Measurements from ENCODE around the gene KIF19.

The KIF19 gene

GRCh38 chr17:74340470-74341023 lies 14.5 kb downstream of the KIF19 start:
- TF ChIP-seq, protein P1, sequence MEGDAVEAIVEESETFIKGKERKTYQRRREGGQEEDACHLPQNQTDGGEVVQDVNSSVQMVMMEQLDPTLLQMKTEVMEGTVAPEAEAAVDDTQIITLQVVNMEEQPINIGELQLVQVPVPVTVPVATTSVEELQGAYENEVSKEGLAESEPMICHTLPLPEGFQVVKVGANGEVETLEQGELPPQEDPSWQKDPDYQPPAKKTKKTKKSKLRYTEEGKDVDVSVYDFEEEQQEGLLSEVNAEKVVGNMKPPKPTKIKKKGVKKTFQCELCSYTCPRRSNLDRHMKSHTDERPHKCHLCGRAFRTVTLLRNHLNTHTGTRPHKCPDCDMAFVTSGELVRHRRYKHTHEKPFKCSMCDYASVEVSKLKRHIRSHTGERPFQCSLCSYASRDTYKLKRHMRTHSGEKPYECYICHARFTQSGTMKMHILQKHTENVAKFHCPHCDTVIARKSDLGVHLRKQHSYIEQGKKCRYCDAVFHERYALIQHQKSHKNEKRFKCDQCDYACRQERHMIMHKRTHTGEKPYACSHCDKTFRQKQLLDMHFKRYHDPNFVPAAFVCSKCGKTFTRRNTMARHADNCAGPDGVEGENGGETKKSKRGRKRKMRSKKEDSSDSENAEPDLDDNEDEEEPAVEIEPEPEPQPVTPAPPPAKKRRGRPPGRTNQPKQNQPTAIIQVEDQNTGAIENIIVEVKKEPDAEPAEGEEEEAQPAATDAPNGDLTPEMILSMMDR (IDR thresholded peaks at IDR 0.05; ENCODE audit: low read depth, low read length), result no peak
- H3K4me3 ChIP-seq (ENCODE audit: low read depth, low read length), result no peak overlapping the region

- H3K4me3 ChIP-seq (ENCODE audit: low read depth, low read length), result no peak overlapping the region
- TF ChIP-seq, protein P1 (IDR thresholded peaks at IDR 0.05; ENCODE audit: low read depth, low read length), result no peak
These were observed 16.2 kb downstream of the KIF19 start for GRCh38 chr17:74342224-74342623.

DNA sequence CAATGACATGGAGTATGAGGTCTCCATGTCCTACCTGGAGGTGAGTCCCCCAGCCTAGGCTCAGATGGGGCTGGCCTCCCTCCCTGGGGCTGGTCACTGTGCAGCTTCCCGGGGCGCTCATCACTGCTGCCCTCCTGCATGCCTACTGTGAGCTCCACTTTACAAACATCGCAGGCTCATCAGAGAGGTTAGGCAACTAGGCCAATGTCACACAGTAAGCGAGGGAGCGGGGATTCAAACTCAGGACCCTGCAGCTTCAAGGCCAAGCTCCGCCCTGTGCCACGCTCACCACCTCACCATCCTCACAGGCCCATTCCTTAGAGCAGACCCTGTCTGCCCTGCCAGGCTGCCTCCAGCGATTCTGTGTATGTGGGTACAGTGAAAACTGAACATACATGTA lies 17.1 kb downstream of the KIF19 start:
- H3K4me3 ChIP-seq (ENCODE audit: low read depth, low read length), result no peak overlapping the region
- TF ChIP-seq, protein P1 (IDR thresholded peaks at IDR 0.05; ENCODE audit: low read depth, low read length), result no peak

DNA sequence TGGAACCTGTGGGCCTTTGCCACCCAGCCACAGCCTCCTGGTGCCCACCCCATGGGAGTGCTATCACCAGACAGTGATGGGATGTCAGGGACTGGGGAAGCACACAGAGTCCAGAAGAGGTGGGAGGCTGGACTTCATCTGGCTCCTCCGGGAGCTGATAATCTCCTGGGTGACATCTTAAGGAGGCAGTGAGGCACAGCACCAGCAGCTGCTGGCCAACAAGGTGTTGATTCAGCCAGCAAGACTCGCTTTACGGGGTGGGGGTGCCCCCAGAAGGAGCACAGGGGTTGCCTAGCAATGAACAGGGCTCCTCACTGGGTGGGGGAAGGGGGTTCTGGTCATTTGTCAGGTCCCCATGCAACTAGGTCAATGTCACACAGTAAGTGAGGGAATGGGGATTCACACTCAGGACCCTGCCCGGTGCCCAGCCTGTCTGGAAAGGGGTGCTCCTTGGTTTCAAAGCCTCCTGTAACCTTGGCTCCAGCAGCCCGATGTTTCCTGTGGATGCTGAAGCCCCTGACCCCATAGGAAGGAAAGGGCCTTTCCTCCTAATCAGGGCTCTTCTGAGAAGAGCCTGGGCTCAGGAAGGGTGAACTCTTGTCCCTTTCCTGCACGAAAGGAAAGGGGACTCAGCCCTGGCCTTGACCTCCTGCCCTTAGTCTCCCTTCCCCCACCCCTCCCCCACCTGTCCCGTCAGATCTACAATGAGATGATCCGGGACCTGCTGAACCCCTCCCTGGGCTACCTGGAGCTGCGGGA lies 17.7 kb downstream of the KIF19 start:
- TF ChIP-seq, protein P1 (IDR thresholded peaks at IDR 0.05; ENCODE audit: low read depth, low read length), result no peak
- no peak overlapping the region for H3K4me3 ChIP-seq (ENCODE audit: low read depth, low read length)

DNA sequence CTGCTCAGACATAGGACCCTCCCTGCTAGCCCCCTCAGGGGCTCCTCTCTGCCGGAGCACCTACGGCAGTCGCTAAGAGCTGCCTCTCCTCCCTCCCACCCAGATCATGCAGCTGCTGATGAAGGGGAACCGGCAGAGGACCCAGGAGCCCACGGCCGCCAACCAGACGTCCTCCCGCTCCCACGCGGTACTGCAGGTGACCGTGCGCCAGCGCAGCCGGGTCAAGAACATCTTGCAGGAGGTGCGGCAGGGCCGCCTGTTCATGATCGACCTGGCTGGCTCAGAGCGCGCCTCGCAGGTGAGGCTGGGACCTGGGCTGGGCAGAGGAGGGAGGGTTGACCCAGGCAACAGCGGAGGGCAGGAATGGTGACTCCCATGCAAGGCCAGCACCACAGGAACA lies 18.6 kb downstream of the KIF19 start:
- TF ChIP-seq, protein P1 (IDR thresholded peaks at IDR 0.05; ENCODE audit: low read depth, low read length), result no peak
- no peak overlapping the region for H3K4me3 ChIP-seq (ENCODE audit: low read depth, low read length)

GRCh38 chr17:74345433-74346241 lies 19.6 kb downstream of the KIF19 start:
- TF ChIP-seq, protein P1 (IDR thresholded peaks at IDR 0.05; ENCODE audit: low read depth, low read length), result no peak
- H3K4me3 ChIP-seq (ENCODE audit: low read depth, low read length), result no peak overlapping the region

DNA sequence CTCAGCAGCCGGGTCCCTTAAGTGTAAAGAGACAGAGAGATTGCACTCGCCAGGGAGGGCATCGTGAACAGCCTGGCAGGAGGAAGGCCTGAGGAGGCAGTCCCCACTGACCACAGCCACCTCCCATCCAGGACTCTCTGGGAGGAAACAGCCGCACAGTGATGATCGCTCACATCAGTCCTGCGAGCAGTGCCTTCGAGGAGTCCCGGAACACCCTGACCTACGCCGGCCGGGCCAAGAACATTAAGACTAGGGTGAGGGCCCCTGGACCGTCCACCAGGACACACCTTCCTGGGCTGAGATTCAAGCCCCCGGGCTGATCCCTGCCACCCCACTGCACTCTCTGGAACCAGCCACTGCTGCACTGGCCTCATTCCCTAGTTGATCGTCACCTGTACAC lies 21.6 kb downstream of the KIF19 start:
- no peak overlapping the region for H3K4me3 ChIP-seq (ENCODE audit: low read depth, low read length)
- TF ChIP-seq, protein P1 (IDR thresholded peaks at IDR 0.05; ENCODE audit: low read depth, low read length), result no peak
